HCT116 (cell line): Measurements from ENCODE around the gene C14orf180. TPM values are rescaled to one million over a fixed set of nuclear protein-coding genes. Genes with fewer than 3 reads are reported as not detected.

Source experiments
- YY1 ChIP-seq: IDR thresholded peaks from 2 replicates; pipeline ENCODE4 v1.6.1; 2011; ENCODE audit warnings: low read length, low read depth, moderate library complexity, mild to moderate bottlenecking; ENCODE audit not compliant: insufficient replicate concordance; ENCODE audit errors: extremely low read depth
- total RNA-seq: library from RNA; stranded (reverse); gene quantifications from one replicate; pipeline ENCODE4 v1.2.1, GENCODE V29; 2021; ENCODE audit not compliant: unreplicated experiment

The C14orf180 gene
- total RNA-seq, 1 experiment from 2014 or later = not detected

- no peak for TF ChIP-seq YY1
These were observed 59.9 kb downstream of the C14orf180 start (continued) for GRCh38 chr14:104639471-104639870.

Other genes starting within 250 kb of the C14orf180 start
- not detected for gene TMEM179, start 25.0 kb downstream of the C14orf180 start, total RNA-seq
- gene INF2, start 109.9 kb downstream of the C14orf180 start, total RNA-seq = 95.8 TPM
- 9.9 TPM for gene ADSS1, start 144.5 kb downstream of the C14orf180 start, total RNA-seq
- gene SIVA1, start 173.4 kb downstream of the C14orf180 start, total RNA-seq = 141 TPM
- gene AKT1, start 216.0 kb downstream of the C14orf180 start, total RNA-seq = 152 TPM
- 4.4 TPM for gene ZBTB42, start 221.3 kb downstream of the C14orf180 start, total RNA-seq